ENCODE results near the gene POLR3E.

Gene POLR3E

DNA sequence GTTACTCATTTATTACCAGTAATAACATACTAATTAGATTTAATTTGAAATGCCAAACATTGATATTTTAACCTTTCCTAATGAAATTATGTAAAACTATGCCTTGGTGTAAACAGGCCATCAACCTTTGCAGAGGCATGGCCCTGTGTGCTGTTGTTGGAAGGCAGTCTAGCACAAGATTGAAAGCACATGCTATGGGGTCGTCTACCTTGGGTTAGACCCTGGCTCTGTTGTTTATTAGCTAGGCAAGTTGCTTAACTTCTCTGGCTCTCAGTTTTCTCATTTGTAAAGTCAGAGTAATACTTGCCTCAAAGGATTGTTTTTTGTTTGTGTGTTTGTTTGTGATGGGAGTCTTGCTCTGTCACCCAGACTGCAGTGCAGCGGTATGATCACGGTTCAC is 86.6 kb downstream of the POLR3E start:
- Histone ChIP-seq H3K4me3 (ENCODE audit: low read length) (no peak overlapping the region), H3K4me1 (ENCODE audit: low read length) (no peaks in the 10 kb centered on the region), H3K27me3 (ENCODE audit: low read depth, low read length) (no peaks in the 10 kb centered on the region), H3K79me2 (ENCODE audit: low read length) (no peaks in the 10 kb centered on the region), H2AFZ (ENCODE audit: low read depth, low read length) (no peak overlapping the region), H4K20me1 (ENCODE audit: insufficient read depth, low read length) (no peaks in the 10 kb centered on the region), H3K9ac (ENCODE audit: low read length) (no peak overlapping the region), H3K27ac (ENCODE audit: low read length) (no peak overlapping the region), H3K36me3 (replicated peaks; ENCODE audit: low read depth, low read length) (no peaks in the 10 kb centered on the region), H3K4me2 (ENCODE audit: low read length) (no peak overlapping the region), H3K9me3 (ENCODE audit: insufficient read depth, low read length) (no peaks in the 10 kb centered on the region)
- TF ChIP-seq EZH2phosphoT487 (IDR thresholded peaks at IDR 0.05; ENCODE audit: low read depth) = no peak
- TF ChIP-seq, protein P1, sequence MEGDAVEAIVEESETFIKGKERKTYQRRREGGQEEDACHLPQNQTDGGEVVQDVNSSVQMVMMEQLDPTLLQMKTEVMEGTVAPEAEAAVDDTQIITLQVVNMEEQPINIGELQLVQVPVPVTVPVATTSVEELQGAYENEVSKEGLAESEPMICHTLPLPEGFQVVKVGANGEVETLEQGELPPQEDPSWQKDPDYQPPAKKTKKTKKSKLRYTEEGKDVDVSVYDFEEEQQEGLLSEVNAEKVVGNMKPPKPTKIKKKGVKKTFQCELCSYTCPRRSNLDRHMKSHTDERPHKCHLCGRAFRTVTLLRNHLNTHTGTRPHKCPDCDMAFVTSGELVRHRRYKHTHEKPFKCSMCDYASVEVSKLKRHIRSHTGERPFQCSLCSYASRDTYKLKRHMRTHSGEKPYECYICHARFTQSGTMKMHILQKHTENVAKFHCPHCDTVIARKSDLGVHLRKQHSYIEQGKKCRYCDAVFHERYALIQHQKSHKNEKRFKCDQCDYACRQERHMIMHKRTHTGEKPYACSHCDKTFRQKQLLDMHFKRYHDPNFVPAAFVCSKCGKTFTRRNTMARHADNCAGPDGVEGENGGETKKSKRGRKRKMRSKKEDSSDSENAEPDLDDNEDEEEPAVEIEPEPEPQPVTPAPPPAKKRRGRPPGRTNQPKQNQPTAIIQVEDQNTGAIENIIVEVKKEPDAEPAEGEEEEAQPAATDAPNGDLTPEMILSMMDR (IDR thresholded peaks at IDR 0.05; ENCODE audit: low read depth, low read length) = no peak

Data from OCI-LY3 (cell line).